AG04449 (cell line): ENCODE results near the gene SERTAD3.
"Not testable (repeated sequence)": the region's sequence is repeated elsewhere in the genome, so short reads cannot be mapped to it uniquely, and the experiment has no call there.

Source experiments
- CTCF ChIA-PET: fragments of 350-600 bp; formaldehyde crosslinking; extraction: SDS; loops from one replicate; lab custom pipeline; 2021; ENCODE audit warnings: antibody characterized with exemption; lab: Yijun Ruan, JAX
- POLR2A ChIA-PET: fragments of 400-600, 350-600 bp; formaldehyde crosslinking; extraction: SDS; loops from one replicate; lab custom pipeline; 2020; ENCODE audit warnings: antibody characterized with exemption, inconsistent platforms; lab: Yijun Ruan, JAX
- DNase-seq: peaks from one replicate; pipeline ENCODE4 v3.0.0-alpha.2; 2010; ENCODE audit warnings: low read depth, low spot score
- H3K4me3 ChIP-seq: 2 replicates; pipeline ENCODE4 v1.5.1; 2011; ENCODE audit warnings: low read depth, mild to moderate bottlenecking, control low read depth, low read length
- CTCF ChIP-seq: IDR thresholded peaks from one replicate; pipeline ENCODE4 v1.5.1; 2011; ENCODE audit warnings: mild to moderate bottlenecking, moderate library complexity, low read length, control low read depth, inconsistent platforms; ENCODE audit not compliant: insufficient read depth; ENCODE audit errors: missing control alignments

SERTAD3 gene

GRCh38 chr19:40444000-40444824 is at the start of gene SERTAD3:
SERTAD3 (minus strand) TSS chr19:40444335; CDS start chr19:40442080, 2,255 bp downstream.
- CTCF ChIA-PET: interaction anchor here (0.7 to 5.8 kb wide), 7 partner anchors 9 to 159 kb away, joined by 3 to 20 read pairs (median 7); partner anchors contain the start of gene SERTAD1
- peak; percentile 44 for DNase-seq
- POLR2A ChIA-PET: interaction anchor here (0.6 to 3.4 kb wide), 3 partner anchors 18 to 315 kb away, joined by 3 to 37 read pairs (median 9); partner anchors contain the start of gene SERTAD1
- TF ChIP-seq CTCF: no peak
- peak within 1 kb of the TSS; percentile 98 for H3K4me3 ChIP-seq

GRCh38 chr19:40493778-40494177 is 49.6 kb upstream of the SERTAD3 start:
- no peak overlapping the region for H3K4me3 ChIP-seq
- no peak for TF ChIP-seq CTCF
- ChIA-PET CTCF (interaction anchor here (1.3 kb wide), 1 partner anchor 30 kb away, joined by 3 read pairs; no protein-coding TSS in a partner anchor), POLR2A (no interaction called here)
- no peak for DNase-seq

GRCh38 chr19:40492274-40492673 is 48.1 kb upstream of the SERTAD3 start:
- H3K4me3 ChIP-seq: no peak overlapping the region
- TF ChIP-seq CTCF: no peak
- CTCF ChIA-PET: interaction anchor here (0.7 to 1.4 kb wide), 2 partner anchors 29 to 49 kb away, joined by 3 read pairs; no protein-coding TSS in a partner anchor
- POLR2A ChIA-PET: no interaction called here
- no peak for DNase-seq

- CTCF ChIA-PET: interaction anchor here (1.0 to 2.8 kb wide), 2 partner anchors 11 to 145 kb away, joined by 3 to 14 read pairs; no protein-coding TSS in a partner anchor
- TF ChIP-seq CTCF: no peak
- no peak for DNase-seq
- POLR2A ChIA-PET: no interaction called here
- no peak overlapping the region for H3K4me3 ChIP-seq
Observed at GRCh38 chr19:40489882-40490230, 45.7 kb upstream of the SERTAD3 start.

GRCh38 chr19:40486017-40486416 is 41.9 kb upstream of the SERTAD3 start:
- H3K4me3 ChIP-seq: no peak overlapping the region
- no peak for TF ChIP-seq CTCF
- POLR2A ChIA-PET: no interaction called here
- no peak for DNase-seq
- CTCF ChIA-PET: interaction anchor here (0.7 kb wide), 1 partner anchor 22 kb away, joined by 3 read pairs; no protein-coding TSS in a partner anchor

GRCh38 chr19:40475878-40476644 is 31.9 kb upstream of the SERTAD3 start:
- H3K4me3 ChIP-seq, DNase-seq: not testable (repeated sequence)
- POLR2A ChIA-PET: interaction anchor here (0.9 kb wide), 1 partner anchor 55 kb away, joined by 3 read pairs; no protein-coding TSS in a partner anchor
- CTCF ChIA-PET: interaction anchor here (2.0 to 2.3 kb wide), 2 partner anchors 11 to 12 kb away, joined by 7 to 13 read pairs; partner anchors contain the start of gene BLVRB
